ENCODE measurements around the gene UBQLN3. TPM values are rescaled to one million over a fixed set of nuclear protein-coding genes. Genes with fewer than 3 reads are reported as not detected.

The UBQLN3 gene
- total and polyA plus RNA-seq, 2 of the 13 experiments (the other 11 are each of a cell fraction or from before 2014, with no cell fraction given): 0.08 TPM; not detected in 1

DNA sequence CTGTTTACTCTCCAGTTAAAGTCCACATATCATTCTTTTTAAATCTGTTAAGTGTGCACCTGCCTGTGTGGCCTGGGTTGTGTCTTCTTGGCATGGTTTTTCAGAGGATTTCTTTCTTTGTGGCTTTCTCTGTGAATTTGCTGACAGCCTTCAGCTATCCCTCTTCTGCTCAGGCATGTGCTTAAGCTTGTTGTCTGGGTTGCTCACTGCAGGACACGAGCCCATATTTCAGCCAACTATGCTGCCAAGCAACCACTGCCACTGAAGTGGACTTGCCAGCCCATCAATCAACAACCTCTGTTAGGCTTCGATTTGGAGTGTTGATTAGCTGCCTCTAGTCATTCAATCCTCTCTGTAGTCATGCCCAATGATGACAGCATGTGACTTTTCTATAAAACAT lies 42.2 kb downstream of the UBQLN3 start:
- H3K27me3 ChIP-seq (ENCODE audit: control insufficient read depth in 1 of 2, insufficient read depth in 2 of 2, low read length in 2 of 2): 0 out of 5 replicates have a peak, but pooled peaks cover 0 to 8% of the 10 kb centered on the region in 2 experiments
- CTCF ChIA-PET (ENCODE audit: low intra/inter-chr PET ratio, low total read pairs): no interaction called here
- H3K4me2 ChIP-seq (ENCODE audit: low read depth, low read length): no peak overlapping the region
- no peaks in the 10 kb centered on the region for H3K9me3 ChIP-seq (ENCODE audit: low read length)
- H3K9ac ChIP-seq (ENCODE audit: insufficient read depth, low read depth, low read length): no peak overlapping the region
- no peak overlapping the region for H2AFZ ChIP-seq (ENCODE audit: low read length)
- BruUV-seq (replicated peaks): no TSS peak
- intact Hi-C loops (cut with micrococcal nuclease; ENCODE audit: unreplicated experiment) (no loop called here), in situ Hi-C loops (cut with HindIII; ENCODE audit: extremely low pct_ligation_motif_present, low pct_unique_long_range_greater_than_20kb) (no loop called here)
- FAIRE-seq (no peak), DNase-seq (ENCODE audit: low spot score) (no peak), ATAC-seq (no peak)
- TF ChIP-seq CBX1 (IDR thresholded peaks at IDR 0.05; ENCODE audit: low read depth) (no peak), ADNP (CRISPR knock-in tag; IDR thresholded peaks at IDR 0.05) (no peak), KDM4B (CRISPR knock-in tag; IDR thresholded peaks at IDR 0.05) (no peak), MTA3 (CRISPR knock-in tag; IDR thresholded peaks at IDR 0.05) (no peak), SIX4 (CRISPR knock-in tag; IDR thresholded peaks at IDR 0.05) (no peak), ZNF547 (CRISPR knock-in tag; IDR thresholded peaks at IDR 0.05) (no peak), ZNF883 (CRISPR knock-in tag; IDR thresholded peaks at IDR 0.05; ENCODE audit: not compliant biosample characterization) (no peak), SAFB2 (CRISPR knock-in tag; IDR thresholded peaks at IDR 0.05; ENCODE audit: borderline replicate concordance, low read depth) (no peak), ONECUT2 (CRISPR knock-in tag; IDR thresholded peaks at IDR 0.05) (no peak)
- TF ChIP-seq, protein P1, sequence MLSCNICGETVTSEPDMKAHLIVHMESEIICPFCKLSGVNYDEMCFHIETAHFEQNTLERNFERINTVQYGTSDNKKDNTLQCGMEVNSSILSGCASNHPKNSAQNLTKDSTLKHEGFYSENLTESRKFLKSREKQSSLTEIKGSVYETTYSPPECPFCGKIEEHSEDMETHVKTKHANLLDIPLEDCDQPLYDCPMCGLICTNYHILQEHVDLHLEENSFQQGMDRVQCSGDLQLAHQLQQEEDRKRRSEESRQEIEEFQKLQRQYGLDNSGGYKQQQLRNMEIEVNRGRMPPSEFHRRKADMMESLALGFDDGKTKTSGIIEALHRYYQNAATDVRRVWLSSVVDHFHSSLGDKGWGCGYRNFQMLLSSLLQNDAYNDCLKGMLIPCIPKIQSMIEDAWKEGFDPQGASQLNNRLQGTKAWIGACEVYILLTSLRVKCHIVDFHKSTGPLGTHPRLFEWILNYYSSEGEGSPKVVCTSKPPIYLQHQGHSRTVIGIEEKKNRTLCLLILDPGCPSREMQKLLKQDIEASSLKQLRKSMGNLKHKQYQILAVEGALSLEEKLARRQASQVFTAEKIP (CRISPR knock-in tag; IDR thresholded peaks at IDR 0.05; ENCODE audit: borderline replicate concordance): no peak
- TF ChIP-seq, protein P2, sequence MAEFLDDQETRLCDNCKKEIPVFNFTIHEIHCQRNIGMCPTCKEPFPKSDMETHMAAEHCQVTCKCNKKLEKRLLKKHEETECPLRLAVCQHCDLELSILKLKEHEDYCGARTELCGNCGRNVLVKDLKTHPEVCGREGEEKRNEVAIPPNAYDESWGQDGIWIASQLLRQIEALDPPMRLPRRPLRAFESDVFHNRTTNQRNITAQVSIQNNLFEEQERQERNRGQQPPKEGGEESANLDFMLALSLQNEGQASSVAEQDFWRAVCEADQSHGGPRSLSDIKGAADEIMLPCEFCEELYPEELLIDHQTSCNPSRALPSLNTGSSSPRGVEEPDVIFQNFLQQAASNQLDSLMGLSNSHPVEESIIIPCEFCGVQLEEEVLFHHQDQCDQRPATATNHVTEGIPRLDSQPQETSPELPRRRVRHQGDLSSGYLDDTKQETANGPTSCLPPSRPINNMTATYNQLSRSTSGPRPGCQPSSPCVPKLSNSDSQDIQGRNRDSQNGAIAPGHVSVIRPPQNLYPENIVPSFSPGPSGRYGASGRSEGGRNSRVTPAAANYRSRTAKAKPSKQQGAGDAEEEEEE (CRISPR knock-in tag; IDR thresholded peaks at IDR 0.05; ENCODE audit: borderline replicate concordance): no peak
- no peaks in the 10 kb centered on the region for H3K36me3 ChIP-seq (replicated peaks in 1 of 2; ENCODE audit: control insufficient read depth in 1 of 2, insufficient read depth in 2 of 2, low read length in 2 of 2)
- no peak overlapping the region for H3K27ac ChIP-seq (ENCODE audit: extremely low read length, insufficient read depth, low read length)
- WGBS (ENCODE audit: low lambda C conversion rate): 0% methylated on average over 2 of the region's 2 CpGs
- H4K20me1 ChIP-seq (ENCODE audit: insufficient read depth, low read length): no peaks in the 10 kb centered on the region
- POLR2A ChIA-PET: no interaction called here
- H3K79me2 ChIP-seq (ENCODE audit: insufficient read depth, low read length): no peaks in the 10 kb centered on the region
- no peaks in the 10 kb centered on the region for H3K4me1 ChIP-seq (ENCODE audit: insufficient read depth, low read length)
- H3K4me3 ChIP-seq (replicated peaks in 1 of 3; ENCODE audit: insufficient read depth in 1 of 3, low read depth in 2 of 3, low read length in 3 of 3): no peak overlapping the region
